IPS-18c (cell line): Measurements from ENCODE around the gene MTA1.

ENCODE experiments used
- H3K4me3 ChIP-seq: 2 replicates; pipeline ENCODE4 v1.7.0; 2013; ENCODE audit warnings: low read depth, mild to moderate bottlenecking, low read length, moderate library complexity; ENCODE audit not compliant: insufficient read depth
- H3K9me3 ChIP-seq: one replicate; pipeline ENCODE4 v1.6.1; 2013; ENCODE audit warnings: mild to moderate bottlenecking, low read length, moderate library complexity; ENCODE audit not compliant: control insufficient read depth, insufficient read depth

MTA1 gene

GRCh38 chr14:105473677-105474482 is 54.3 kb downstream of the MTA1 start:
- peak overlapping the region; percentile 34 for H3K4me3 ChIP-seq

GRCh38 chr14:105474483-105475268 is 55.0 kb downstream of the MTA1 start, which contains the start of gene CRIP2:
CRIP2 (plus strand) TSS chr14:105474821; CDS start chr14:105474863, 42 bp downstream.
- Histone ChIP-seq H3K4me3 (peak within 1 kb of the TSS; percentile 55), H3K9me3 (no peaks in the 10 kb centered on the region)

More at GRCh38 chr14:105473677-105474482, 54.3 kb downstream of the MTA1 start:
- H3K9me3 ChIP-seq = no peaks in the 10 kb centered on the region

GRCh38 chr14:105475269-105476096 is 55.9 kb downstream of the MTA1 start:
- Histone ChIP-seq H3K9me3 (no peaks in the 10 kb centered on the region), H3K4me3 (peak overlapping the region; percentile 55)

- H3K9me3 ChIP-seq = no peaks in the 10 kb centered on the region
- no peak overlapping the region for H3K4me3 ChIP-seq
Measured at GRCh38 chr14:105476097-105476830, 56.6 kb downstream of the MTA1 start.

GRCh38 chr14:105476831-105477659 is 57.4 kb downstream of the MTA1 start:
- Histone ChIP-seq H3K9me3 (no peaks in the 10 kb centered on the region), H3K4me3 (no peak overlapping the region)

- H3K9me3 ChIP-seq = no peaks in the 10 kb centered on the region
- no peak overlapping the region; the same call in 1 of the 2 replicates for H3K4me3 ChIP-seq
Measured at GRCh38 chr14:105477660-105478397, 58.2 kb downstream of the MTA1 start.

GRCh38 chr14:105478398-105479251 is 59.0 kb downstream of the MTA1 start:
- Histone ChIP-seq H3K9me3 (no peaks in the 10 kb centered on the region), H3K4me3 (no peak overlapping the region; the same call in 1 of the 2 replicates)

- Histone ChIP-seq H3K9me3 (no peaks in the 10 kb centered on the region), H3K4me3 (peak overlapping the region; percentile 24; the same call in 1 of the 2 replicates)
Measured at GRCh38 chr14:105479431-105480158, 60.0 kb downstream of the MTA1 start.

- H3K4me3 ChIP-seq = no peak overlapping the region
- no peaks in the 10 kb centered on the region for H3K9me3 ChIP-seq
Measured at GRCh38 chr14:105480199-105480746, 60.6 kb downstream of the MTA1 start.

- no peaks in the 10 kb centered on the region for H3K9me3 ChIP-seq
- 0 out of 2 replicates have a peak overlapping the region, but pooled peaks have one; percentile 24 for H3K4me3 ChIP-seq
Measured at GRCh38 chr14:105480807-105481801, 61.5 kb downstream of the MTA1 start.

GRCh38 chr14:105481886-105482457 is 62.3 kb downstream of the MTA1 start:
- no peaks in the 10 kb centered on the region for H3K9me3 ChIP-seq
- 0 out of 2 replicates have a peak overlapping the region, but pooled peaks have one; percentile 5 for H3K4me3 ChIP-seq

GRCh38 chr14:105482486-105483110 is 63.0 kb downstream of the MTA1 start:
- Histone ChIP-seq H3K9me3 (no peaks in the 10 kb centered on the region), H3K4me3 (no peak overlapping the region)
